ENCODE data around the gene GSTO1.

- TF ChIP-seq CTCF (IDR thresholded peaks at IDR 0.05) (no peak), POLR2A (IDR thresholded peaks at IDR 0.05) (no peak)
Measured at GRCh38 chr10:104309980-104310978, 55.6 kb downstream of the GSTO1 start.

All from esophagus squamous epithelium (tissue), 4 donors.